ENCODE data around the gene ST6GALNAC6.

ST6GALNAC6 gene

GRCh38 chr9:127915801-127916719 is 16.7 kb upstream of the ST6GALNAC6 start:
- FAIRE-seq: no peak

GRCh38 chr9:127915325-127915752 is 15.9 kb upstream of the ST6GALNAC6 start:
- FAIRE-seq: no peak

GRCh38 chr9:127913682-127914081 is 14.3 kb upstream of the ST6GALNAC6 start:
- FAIRE-seq: no peak

- no peak for FAIRE-seq
These were observed 13.5 kb upstream of the ST6GALNAC6 start for GRCh38 chr9:127912882-127913281.

- FAIRE-seq: no peak
These were observed 12.9 kb upstream of the ST6GALNAC6 start for GRCh38 chr9:127912296-127912695.

- no peak for FAIRE-seq
These were observed 11.3 kb upstream of the ST6GALNAC6 start for GRCh38 chr9:127910613-127911205.

- no peak for FAIRE-seq
These were observed 10.5 kb upstream of the ST6GALNAC6 start for GRCh38 chr9:127909839-127910273.

GRCh38 chr9:127908660-127908926 is 9.2 kb upstream of the ST6GALNAC6 start:
- no peak for FAIRE-seq

- no peak for FAIRE-seq
These were observed 8.7 kb upstream of the ST6GALNAC6 start for GRCh38 chr9:127907867-127908659.

GRCh38 chr9:127905788-127906191 is 6.4 kb upstream of the ST6GALNAC6 start:
- no peak for FAIRE-seq

GRCh38 chr9:127905004-127905728 is 5.8 kb upstream of the ST6GALNAC6 start:
- FAIRE-seq: no peak

- FAIRE-seq: no peak
These were observed 5.2 kb upstream of the ST6GALNAC6 start for GRCh38 chr9:127904561-127905003.

- FAIRE-seq: no peak
These were observed 4.4 kb upstream of the ST6GALNAC6 start for GRCh38 chr9:127903557-127904475.

- no peak for FAIRE-seq
These were observed 823 bp downstream of the ST6GALNAC6 start for GRCh38 chr9:127898433-127899127.

- no peak for FAIRE-seq
These were observed 2.2 kb downstream of the ST6GALNAC6 start for GRCh38 chr9:127897193-127897692.

- FAIRE-seq: no peak
These were observed 2.8 kb downstream of the ST6GALNAC6 start for GRCh38 chr9:127896395-127897192.

- no peak for FAIRE-seq
These were observed 3.6 kb downstream of the ST6GALNAC6 start for GRCh38 chr9:127895811-127896210.

- no peak for FAIRE-seq
These were observed 6.0 kb downstream of the ST6GALNAC6 start for GRCh38 chr9:127893392-127893791.

GRCh38 chr9:127892831-127893230 is 6.6 kb downstream of the ST6GALNAC6 start:
- FAIRE-seq: no peak

GRCh38 chr9:127890053-127890452 is 9.3 kb downstream of the ST6GALNAC6 start:
- no peak for FAIRE-seq
